Astrocyte (in vitro differentiated cells and primary cell): ENCODE data around the gene PREX1. TPM values are rescaled to one million over a fixed set of nuclear protein-coding genes. Genes with fewer than 3 reads are reported as not detected.

Experiments used
- DNase-seq: peaks from one replicate; pipeline ENCODE4 v3.0.0-alpha.2; 2010; ENCODE audit warnings: low read depth
- FAIRE-seq: peaks from 2 replicates; lab custom pipeline; 2011; peaks lifted over from hg19 to GRCh38; lab: Jason Lieb, UNC
- H2AFZ ChIP-seq: 2 replicates; pipeline ENCODE4 v1.6.0; 2012; ENCODE audit warnings: low read depth, low read length, inconsistent platforms
- H3K27ac ChIP-seq: 2 replicates; pipeline ENCODE4 v1.5.1; 2011; ENCODE audit warnings: low read depth, low read length, inconsistent platforms
- H3K27me3 ChIP-seq: 2 replicates; pipeline ENCODE4 v1.6.0; 2011; ENCODE audit warnings: low read length, inconsistent platforms; ENCODE audit not compliant: insufficient read depth
- H3K36me3 ChIP-seq: 2 replicates; pipeline ENCODE4 v1.5.1; 2011; ENCODE audit warnings: low read length, inconsistent platforms; ENCODE audit not compliant: insufficient read depth
- H3K4me1 ChIP-seq: 2 replicates; pipeline ENCODE4 v1.5.1; 2011; ENCODE audit warnings: low read length, inconsistent platforms; ENCODE audit not compliant: insufficient read depth
- H3K4me2 ChIP-seq: 2 replicates; pipeline ENCODE4 v1.6.0; 2012; ENCODE audit warnings: low read length, inconsistent platforms
- H3K4me3 ChIP-seq: 2 replicates; pipeline ENCODE4 v1.5.1; 2011; ENCODE audit warnings: low read depth, mild to moderate bottlenecking, low read length, inconsistent platforms; ENCODE audit not compliant: insufficient read depth
- H3K79me2 ChIP-seq: 2 replicates; pipeline ENCODE4 v1.6.0; 2012; ENCODE audit warnings: mild to moderate bottlenecking, low read length, inconsistent platforms; ENCODE audit not compliant: insufficient read depth
- H3K9ac ChIP-seq: 2 replicates; pipeline ENCODE4 v1.6.0; 2012; ENCODE audit warnings: mild to moderate bottlenecking, low read length, inconsistent platforms
- H3K9me3 ChIP-seq: 2 replicates; pipeline ENCODE4 v1.5.1; 2012; ENCODE audit warnings: low read depth, mild to moderate bottlenecking, low read length, inconsistent platforms; ENCODE audit not compliant: insufficient read depth
- H4K20me1 ChIP-seq: 2 replicates; pipeline ENCODE4 v1.6.0; 2012; ENCODE audit warnings: low read length, inconsistent platforms; ENCODE audit not compliant: insufficient read depth
- H3K27ac Mint-ChIP-seq: one replicate; pipeline ENCODE4 v1.8.0; 2021; ENCODE audit warnings: mild to moderate bottlenecking, mixed read lengths; ENCODE audit not compliant: unreplicated experiment
- H3K27me3 Mint-ChIP-seq: one replicate; pipeline ENCODE4 v1.8.0; 2021; ENCODE audit warnings: low read depth, mixed read lengths; ENCODE audit not compliant: unreplicated experiment
- H3K36me3 Mint-ChIP-seq: one replicate; pipeline ENCODE4 v1.8.0; 2021; ENCODE audit warnings: low read depth, mixed read lengths; ENCODE audit not compliant: unreplicated experiment
- H3K4me1 Mint-ChIP-seq: one replicate; pipeline ENCODE4 v1.8.0; 2021; ENCODE audit warnings: low read depth, mixed read lengths; ENCODE audit not compliant: unreplicated experiment
- H3K4me3 Mint-ChIP-seq: one replicate; pipeline ENCODE4 v1.8.0; 2021; ENCODE audit warnings: mild to moderate bottlenecking, moderate library complexity, mixed read lengths; ENCODE audit not compliant: unreplicated experiment
- H3K9me3 Mint-ChIP-seq: one replicate; pipeline ENCODE4 v1.8.0; 2021; ENCODE audit warnings: mild to moderate bottlenecking, mixed read lengths; ENCODE audit not compliant: unreplicated experiment
- CTCF ChIP-seq: IDR thresholded peaks from 2 replicates; pipeline ENCODE4 v1.5.1; 2011; ENCODE audit warnings: low read depth, mild to moderate bottlenecking, inconsistent platforms, low read length, moderate library complexity; ENCODE audit not compliant: insufficient read depth
- EZH2 ChIP-seq: IDR thresholded peaks from 2 replicates; pipeline ENCODE4 v1.6.1; 2012; ENCODE audit warnings: mild to moderate bottlenecking, low read length, inconsistent platforms; ENCODE audit not compliant: insufficient read depth
- total RNA-seq: library from RNA; stranded (reverse); gene quantifications from 2 replicates; pipeline ENCODE4 v1.2.1, GENCODE V29; 2021

Gene PREX1
- total RNA-seq, 1 donor from 2014 or later: 3.5 TPM

DNA sequence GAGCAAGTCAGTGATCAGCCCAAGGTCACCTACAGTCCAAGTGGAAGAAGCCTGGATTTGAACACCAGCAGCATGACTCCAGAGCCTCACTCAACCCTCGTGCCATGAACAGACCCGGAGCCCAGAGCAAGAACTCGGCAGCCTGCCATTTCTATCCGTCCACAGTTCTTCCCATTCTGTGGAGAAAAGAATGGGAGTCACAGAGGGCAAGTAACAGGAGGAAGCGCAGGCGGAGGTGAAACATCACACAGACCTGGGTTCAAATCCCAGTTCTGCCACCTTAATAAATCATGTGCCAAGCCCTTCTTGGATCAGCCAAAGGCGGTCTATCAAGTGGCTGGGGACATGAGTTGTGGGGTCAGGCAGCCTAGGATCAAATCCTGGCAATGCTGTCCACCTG lies 4.3 kb downstream of the PREX1 start:
- TF ChIP-seq EZH2 (no peak), CTCF (no peak)
- DNase-seq (no peak), FAIRE-seq (no peak)
- Histone ChIP-seq H4K20me1 (peaks cover 14% of the 10 kb centered on the region), H3K36me3 (no peaks in the 10 kb centered on the region), H2AFZ (no peak overlapping the region), H3K9me3 (no peaks in the 10 kb centered on the region), H3K4me3 (no peak overlapping the region), H3K27me3 (no peaks in the 10 kb centered on the region), H3K4me2 (peak overlapping the region; percentile 88), H3K9ac (no peak overlapping the region), H3K27ac (no peak overlapping the region), H3K79me2 (no peaks in the 10 kb centered on the region), H3K4me1 (peaks cover 29% of the 10 kb centered on the region)
- Mint-ChIP-seq H3K4me1 (peaks cover 9% of the 10 kb centered on the region), H3K9me3 (no peaks in the 10 kb centered on the region), H3K36me3 (peaks cover 2% of the 10 kb centered on the region), H3K27ac (no peak overlapping the region), H3K27me3 (peaks cover 6% of the 10 kb centered on the region), H3K4me3 (no peak overlapping the region)

DNA sequence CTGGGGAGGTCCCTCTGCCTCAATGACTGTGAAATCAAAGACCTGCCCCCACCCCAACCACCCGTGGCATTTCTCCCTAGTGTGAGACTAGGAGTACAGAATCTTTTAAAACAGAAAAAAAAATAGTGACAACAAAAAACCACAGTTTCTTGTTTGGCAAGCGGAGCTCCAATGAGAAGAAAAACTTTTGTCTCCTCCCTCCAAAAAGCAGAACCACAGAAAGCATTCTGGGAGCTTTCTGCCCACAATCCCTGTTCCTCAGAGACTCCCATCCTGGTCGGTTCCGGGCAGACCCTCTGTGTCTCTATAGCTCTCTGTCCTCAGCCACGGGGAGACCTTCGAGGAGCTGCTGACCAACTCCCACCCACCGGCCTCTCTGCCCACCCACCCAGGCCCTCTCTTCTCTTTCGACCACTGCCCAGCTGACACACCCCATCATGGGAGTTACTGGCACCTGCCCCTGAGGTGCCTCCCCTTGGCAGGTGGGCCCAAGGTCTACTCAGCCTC lies 4.9 kb downstream of the PREX1 start:
- H3K27me3 Mint-ChIP-seq: peaks cover 6% of the 10 kb centered on the region
- H3K27me3 ChIP-seq: no peaks in the 10 kb centered on the region
- H3K9me3 ChIP-seq: no peaks in the 10 kb centered on the region
- no peaks in the 10 kb centered on the region for H3K9me3 Mint-ChIP-seq
- H3K4me1 ChIP-seq: peaks cover 29% of the 10 kb centered on the region
- peaks cover 14% of the 10 kb centered on the region for H4K20me1 ChIP-seq
- peaks cover 2% of the 10 kb centered on the region for H3K36me3 Mint-ChIP-seq
- no peak overlapping the region for H3K27ac ChIP-seq
- H3K27ac Mint-ChIP-seq: no peak overlapping the region
- no peaks in the 10 kb centered on the region for H3K36me3 ChIP-seq
- DNase-seq (no peak), FAIRE-seq (no peak)
- no peak overlapping the region for H2AFZ ChIP-seq
- H3K4me2 ChIP-seq: no peak overlapping the region
- no peak overlapping the region for H3K9ac ChIP-seq
- no peak overlapping the region for H3K4me3 Mint-ChIP-seq
- no peaks in the 10 kb centered on the region for H3K79me2 ChIP-seq
- no peak overlapping the region for H3K4me3 ChIP-seq
- peaks cover 9% of the 10 kb centered on the region for H3K4me1 Mint-ChIP-seq
- TF ChIP-seq EZH2 (no peak), CTCF (no peak)

DNA sequence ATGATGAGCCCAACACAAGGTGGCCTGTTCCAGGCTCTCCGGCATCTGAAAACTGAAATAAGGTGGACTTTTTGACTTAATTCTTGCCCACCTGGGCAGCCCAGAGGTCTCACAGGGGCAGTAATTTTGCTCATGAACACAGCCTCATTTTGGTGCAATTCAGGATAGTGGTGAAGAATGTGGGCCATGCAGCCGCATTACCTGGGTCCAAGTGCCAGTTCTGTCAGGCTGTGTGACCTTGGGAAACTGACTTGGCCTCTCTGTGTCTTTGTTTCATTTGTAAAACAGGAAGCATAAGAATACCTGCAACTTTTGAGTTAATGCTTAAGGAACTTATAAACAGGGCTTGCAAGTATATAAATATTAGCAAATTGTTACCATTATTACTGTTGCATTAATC lies 5.6 kb downstream of the PREX1 start:
- Mint-ChIP-seq H3K36me3 (peaks cover 2% of the 10 kb centered on the region), H3K27ac (no peak overlapping the region), H3K27me3 (peaks cover 6% of the 10 kb centered on the region), H3K4me3 (no peak overlapping the region), H3K4me1 (peaks cover 9% of the 10 kb centered on the region), H3K9me3 (no peaks in the 10 kb centered on the region)
- no peaks in the 10 kb centered on the region for H3K27me3 ChIP-seq
- DNase-seq (no peak), FAIRE-seq (no peak)
- H2AFZ ChIP-seq: no peak overlapping the region
- peaks cover 29% of the 10 kb centered on the region for H3K4me1 ChIP-seq
- H3K9ac ChIP-seq: no peak overlapping the region
- H3K4me2 ChIP-seq: no peak overlapping the region
- no peaks in the 10 kb centered on the region for H3K36me3 ChIP-seq
- no peak overlapping the region for H3K27ac ChIP-seq
- no peak overlapping the region for H3K4me3 ChIP-seq
- no peaks in the 10 kb centered on the region for H3K9me3 ChIP-seq
- peaks cover 14% of the 10 kb centered on the region for H4K20me1 ChIP-seq
- no peaks in the 10 kb centered on the region for H3K79me2 ChIP-seq
- TF ChIP-seq CTCF: no peak
- no peak for TF ChIP-seq EZH2
